ENCODE measurements around the gene PIGK.
A peak's percentile ranks its signal among the peaks of the same experiment; 100 is the strongest.

GRCh38 chr1:77200293-77200692 lies 18.9 kb downstream of the PIGK start:
- no peak for TF ChIP-seq FOS (IDR thresholded peaks at IDR 0.05; ENCODE audit: low read depth, low read length)
- TF ChIP-seq CTCF (conservative IDR thresholded peaks at IDR 0.05; ENCODE audit: low read depth, low read length): no peak
- TF ChIP-seq MXI1 (IDR thresholded peaks at IDR 0.05; ENCODE audit: borderline replicate concordance, low read depth, low read length): no peak
- TF ChIP-seq POLR2A (IDR thresholded peaks at IDR 0.05; ENCODE audit: low read depth, low read length): no peak
- TF ChIP-seq CEBPB (IDR thresholded peaks at IDR 0.05; ENCODE audit: low read depth, low read length): no peak
- no peak for TF ChIP-seq BHLHE40 (IDR thresholded peaks at IDR 0.05; ENCODE audit: low read depth, low read length)
- TF ChIP-seq MAFK (IDR thresholded peaks at IDR 0.05; ENCODE audit: low read depth, low read length): peak; percentile 44; the same call in 1 of the 2 replicates
- TF ChIP-seq USF2 (IDR thresholded peaks at IDR 0.05; ENCODE audit: low read depth, low read length): no peak
- TF ChIP-seq RCOR1 (IDR thresholded peaks at IDR 0.05; ENCODE audit: insufficient replicate concordance, low read length): no peak
- no peak for TF ChIP-seq SMC3 (IDR thresholded peaks at IDR 0.05; ENCODE audit: low read depth, low read length)
- no peak for TF ChIP-seq MAZ (IDR thresholded peaks at IDR 0.05; ENCODE audit: borderline replicate concordance, low read depth, low read length)
- no peak for TF ChIP-seq NFE2L2 (IDR thresholded peaks at IDR 0.05; ENCODE audit: low read depth, low read length)
- no peak for TF ChIP-seq CHD1 (IDR thresholded peaks at IDR 0.05; ENCODE audit: low read depth, low read length)
- TF ChIP-seq ELK1 (IDR thresholded peaks at IDR 0.05; ENCODE audit: borderline replicate concordance, low read depth, low read length): no peak

All from IMR-90 (cell line).